K562 (cell line): ENCODE data around the gene OCEL1. TPM values are rescaled to one million over a fixed set of nuclear protein-coding genes. Genes with fewer than 3 reads are reported as not detected.

Experiments used
- BDP1 ChIP-seq: IDR thresholded peaks from 3 replicates; pipeline ENCODE4 v1.6.1; 2011; ENCODE audit not compliant: insufficient read length, insufficient read depth
- FIP1L1 ChIP-seq: fragments of 200-400 bp; formaldehyde crosslinking; IDR thresholded peaks from 2 replicates; pipeline ENCODE4 v1.6.1; 2018; ENCODE audit warnings: mild to moderate bottlenecking, low read depth, low read length; ENCODE audit not compliant: poor library complexity, severe bottlenecking
- MCM2 ChIP-seq: fragments of 450-650 bp; IDR thresholded peaks from 2 replicates; pipeline ENCODE4 v1.6.1; 2017; ENCODE audit warnings: low read depth, mild to moderate bottlenecking
- NCOA1 ChIP-seq: fragments of 450-650 bp; IDR thresholded peaks from 2 replicates; pipeline ENCODE4 v1.6.1; 2016; ENCODE audit warnings: low read depth
- OTX1 ChIP-seq: fragments of 450-650 bp; formaldehyde crosslinking; IDR thresholded peaks from 2 replicates; pipeline ENCODE4 v1.4.0; 2022; ENCODE audit warnings: mild to moderate bottlenecking
- PRMT5 ChIP-seq: sonication (generic); formaldehyde crosslinking; IDR thresholded peaks from 2 replicates; pipeline ENCODE4 v1.5.0; 2020; ENCODE audit warnings: missing genetic modification reagents
- PYGO2 ChIP-seq: fragments of 450-650 bp; IDR thresholded peaks from 2 replicates; pipeline ENCODE4 v1.6.1; 2016; ENCODE audit warnings: mild to moderate bottlenecking, missing genetic modification characterization, moderate library complexity, missing compliant biosample characterization
- RBM22 ChIP-seq: fragments of 200-400 bp; formaldehyde crosslinking; IDR thresholded peaks from 2 replicates; pipeline ENCODE4 v1.6.1; 2018; ENCODE audit warnings: low read length, low read depth; ENCODE audit not compliant: poor library complexity, severe bottlenecking
- SMAD3 ChIP-seq: fragments of 450-650 bp; formaldehyde crosslinking; conservative IDR thresholded peaks from 2 replicates; pipeline ENCODE4 v1.4.0; 2020; ENCODE audit warnings: mild to moderate bottlenecking
- ZNF133 ChIP-seq: fragments of 250-450 bp; sonication (Bioruptor Pico); IDR thresholded peaks from 2 replicates; pipeline ENCODE4 v1.4.0; 2020; ENCODE audit warnings: mild to moderate bottlenecking
- polyA plus RNA-seq, 8 experiments: library from polyadenylated mRNA; depleted of rRNA in 4 of 8; stranded (reverse) in 5 of 8; unstranded in 3 of 8; fragments of >200 nt; fragmentation: Nextera tagmentation in 2 of 8; fragmentation: Illumina TruSeq in 1 of 8; extraction: Ambion mirVana in 2 of 8; extraction: Trizol in 1 of 8; gene quantifications; 2 replicates each; pipeline versions ENCODE4 v1.2.1 to v1.2.3, GENCODE V29; 2011 to 2014; ENCODE audit warnings: inconsistent platforms in 1 of 8, missing spikeins in 1 of 8
- total RNA-seq, 7 experiments: library from RNA; depleted of rRNA in 6 of 7; stranded (reverse); fragments of >200 nt in 6 of 7; fragmentation: Illumina TruSeq in 2 of 7; extraction: Trizol in 2 of 7; gene quantifications; 2 replicates each; pipeline versions ENCODE4 v1.2.1 to v1.2.3, GENCODE V29; 2011 to 2021; ENCODE audit warnings: low replicate concordance in 1 of 7
- TF ChIP-seq, protein P1 (sequence below): fragments of 450-650 bp; IDR thresholded peaks from 2 replicates; pipeline ENCODE4 v1.6.1; 2016
- TF ChIP-seq, protein P2 (sequence below): sonication (generic); formaldehyde crosslinking; IDR thresholded peaks from 2 replicates; pipeline ENCODE4 v1.8.0; 2022; ENCODE audit warnings: missing genetic modification reagents, mild to moderate bottlenecking, borderline replicate concordance
- TF ChIP-seq, protein P3 (sequence below): sonication (generic); formaldehyde crosslinking; IDR thresholded peaks from 2 replicates; pipeline ENCODE4 v1.8.0; 2022; ENCODE audit warnings: mild to moderate bottlenecking, missing genetic modification reagents
- TF ChIP-seq, protein P4 (sequence below): fragments of 450-650 bp; IDR thresholded peaks from 2 replicates; pipeline ENCODE4 v1.7.0; 2016; ENCODE audit warnings: borderline replicate concordance
- TF ChIP-seq, protein P5 (sequence below), 2 experiments: IDR thresholded peaks; 2 replicates each; pipeline ENCODE4 v1.6.1; 2012; ENCODE audit warnings: improper control_type of control experiment in 2 of 2, low read depth in 2 of 2, low read length in 2 of 2, borderline replicate concordance in 1 of 2

The OCEL1 gene
- total and polyA plus RNA-seq, 9 of the 15 experiments (the other 6 are each of a cell fraction or from before 2014, with no cell fraction given), result 8.0 to 38.0 (median 12.4) TPM

DNA sequence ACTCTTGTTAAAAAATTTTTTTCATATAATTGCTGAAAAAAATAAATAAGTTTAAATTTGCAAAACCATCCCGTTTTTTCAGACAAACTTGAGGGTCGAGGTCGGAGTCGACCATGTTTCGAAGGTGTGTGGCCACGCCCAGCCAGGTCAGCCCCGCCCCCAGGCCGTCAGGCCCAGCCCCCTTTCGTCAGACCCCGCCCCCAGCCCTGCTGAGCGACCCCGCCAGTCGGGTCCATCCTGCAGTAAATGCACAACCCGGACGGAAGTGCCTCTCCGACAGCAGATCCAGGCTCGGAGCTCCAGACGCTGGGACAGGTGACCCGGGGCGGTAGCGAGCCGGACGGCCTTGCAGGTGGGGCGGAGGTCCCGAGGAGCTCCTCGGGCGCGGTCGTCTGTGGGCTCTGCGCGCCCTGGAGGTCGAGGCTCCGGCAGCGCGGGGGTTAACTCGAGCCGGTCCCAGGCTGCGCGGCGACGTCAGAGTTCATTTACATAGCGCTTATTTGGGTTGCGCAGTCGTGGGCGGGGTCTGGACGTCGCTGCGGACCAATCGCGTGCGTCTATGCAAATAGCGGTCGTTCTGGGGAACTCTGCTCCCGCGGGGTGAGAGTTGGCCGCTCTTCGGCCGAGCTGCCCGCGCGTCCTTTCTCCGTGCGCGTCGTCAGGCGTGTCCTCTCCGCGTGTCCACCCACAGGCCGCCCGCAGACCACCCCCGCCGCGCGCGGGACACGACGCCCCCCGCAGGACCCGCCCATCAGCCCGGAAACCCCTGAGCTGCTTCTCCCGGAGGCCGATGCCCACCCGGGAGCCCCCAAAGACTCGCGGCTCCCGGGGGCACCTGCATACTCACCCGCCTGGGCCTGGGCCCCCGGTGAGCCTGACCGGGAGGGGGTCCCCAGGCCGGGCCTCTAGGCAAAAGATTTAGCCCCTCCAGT is at the start of gene OCEL1 (continued):
- TF ChIP-seq, protein P1, sequence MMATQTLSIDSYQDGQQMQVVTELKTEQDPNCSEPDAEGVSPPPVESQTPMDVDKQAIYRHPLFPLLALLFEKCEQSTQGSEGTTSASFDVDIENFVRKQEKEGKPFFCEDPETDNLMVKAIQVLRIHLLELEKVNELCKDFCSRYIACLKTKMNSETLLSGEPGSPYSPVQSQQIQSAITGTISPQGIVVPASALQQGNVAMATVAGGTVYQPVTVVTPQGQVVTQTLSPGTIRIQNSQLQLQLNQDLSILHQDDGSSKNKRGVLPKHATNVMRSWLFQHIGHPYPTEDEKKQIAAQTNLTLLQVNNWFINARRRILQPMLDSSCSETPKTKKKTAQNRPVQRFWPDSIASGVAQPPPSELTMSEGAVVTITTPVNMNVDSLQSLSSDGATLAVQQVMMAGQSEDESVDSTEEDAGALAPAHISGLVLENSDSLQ, result peak; percentile 40
- TF ChIP-seq, protein P2, sequence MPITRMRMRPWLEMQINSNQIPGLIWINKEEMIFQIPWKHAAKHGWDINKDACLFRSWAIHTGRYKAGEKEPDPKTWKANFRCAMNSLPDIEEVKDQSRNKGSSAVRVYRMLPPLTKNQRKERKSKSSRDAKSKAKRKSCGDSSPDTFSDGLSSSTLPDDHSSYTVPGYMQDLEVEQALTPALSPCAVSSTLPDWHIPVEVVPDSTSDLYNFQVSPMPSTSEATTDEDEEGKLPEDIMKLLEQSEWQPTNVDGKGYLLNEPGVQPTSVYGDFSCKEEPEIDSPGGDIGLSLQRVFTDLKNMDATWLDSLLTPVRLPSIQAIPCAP, result no peak
- TF ChIP-seq RBM22, result peak; percentile 60
- TF ChIP-seq, protein P3, sequence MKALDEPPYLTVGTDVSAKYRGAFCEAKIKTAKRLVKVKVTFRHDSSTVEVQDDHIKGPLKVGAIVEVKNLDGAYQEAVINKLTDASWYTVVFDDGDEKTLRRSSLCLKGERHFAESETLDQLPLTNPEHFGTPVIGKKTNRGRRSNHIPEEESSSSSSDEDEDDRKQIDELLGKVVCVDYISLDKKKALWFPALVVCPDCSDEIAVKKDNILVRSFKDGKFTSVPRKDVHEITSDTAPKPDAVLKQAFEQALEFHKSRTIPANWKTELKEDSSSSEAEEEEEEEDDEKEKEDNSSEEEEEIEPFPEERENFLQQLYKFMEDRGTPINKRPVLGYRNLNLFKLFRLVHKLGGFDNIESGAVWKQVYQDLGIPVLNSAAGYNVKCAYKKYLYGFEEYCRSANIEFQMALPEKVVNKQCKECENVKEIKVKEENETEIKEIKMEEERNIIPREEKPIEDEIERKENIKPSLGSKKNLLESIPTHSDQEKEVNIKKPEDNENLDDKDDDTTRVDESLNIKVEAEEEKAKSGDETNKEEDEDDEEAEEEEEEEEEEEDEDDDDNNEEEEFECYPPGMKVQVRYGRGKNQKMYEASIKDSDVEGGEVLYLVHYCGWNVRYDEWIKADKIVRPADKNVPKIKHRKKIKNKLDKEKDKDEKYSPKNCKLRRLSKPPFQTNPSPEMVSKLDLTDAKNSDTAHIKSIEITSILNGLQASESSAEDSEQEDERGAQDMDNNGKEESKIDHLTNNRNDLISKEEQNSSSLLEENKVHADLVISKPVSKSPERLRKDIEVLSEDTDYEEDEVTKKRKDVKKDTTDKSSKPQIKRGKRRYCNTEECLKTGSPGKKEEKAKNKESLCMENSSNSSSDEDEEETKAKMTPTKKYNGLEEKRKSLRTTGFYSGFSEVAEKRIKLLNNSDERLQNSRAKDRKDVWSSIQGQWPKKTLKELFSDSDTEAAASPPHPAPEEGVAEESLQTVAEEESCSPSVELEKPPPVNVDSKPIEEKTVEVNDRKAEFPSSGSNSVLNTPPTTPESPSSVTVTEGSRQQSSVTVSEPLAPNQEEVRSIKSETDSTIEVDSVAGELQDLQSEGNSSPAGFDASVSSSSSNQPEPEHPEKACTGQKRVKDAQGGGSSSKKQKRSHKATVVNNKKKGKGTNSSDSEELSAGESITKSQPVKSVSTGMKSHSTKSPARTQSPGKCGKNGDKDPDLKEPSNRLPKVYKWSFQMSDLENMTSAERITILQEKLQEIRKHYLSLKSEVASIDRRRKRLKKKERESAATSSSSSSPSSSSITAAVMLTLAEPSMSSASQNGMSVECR (CRISPR knock-in tag), result peak; percentile 63; the same call in 1 of the 2 replicates
- TF ChIP-seq BDP1, result no peak
- TF ChIP-seq MCM2, result no peak
- TF ChIP-seq OTX1 (CRISPR knock-in tag), result 0 out of 2 replicates have a peak, but pooled peaks have one; percentile 51
- TF ChIP-seq NCOA1, result no peak
- peak; percentile 61 for TF ChIP-seq FIP1L1
- TF ChIP-seq ZNF133 (CRISPR knock-in tag), result no peak
- TF ChIP-seq PRMT5, result no peak
- no peak for TF ChIP-seq SMAD3 (CRISPR knock-in tag)
- TF ChIP-seq, protein P4, sequence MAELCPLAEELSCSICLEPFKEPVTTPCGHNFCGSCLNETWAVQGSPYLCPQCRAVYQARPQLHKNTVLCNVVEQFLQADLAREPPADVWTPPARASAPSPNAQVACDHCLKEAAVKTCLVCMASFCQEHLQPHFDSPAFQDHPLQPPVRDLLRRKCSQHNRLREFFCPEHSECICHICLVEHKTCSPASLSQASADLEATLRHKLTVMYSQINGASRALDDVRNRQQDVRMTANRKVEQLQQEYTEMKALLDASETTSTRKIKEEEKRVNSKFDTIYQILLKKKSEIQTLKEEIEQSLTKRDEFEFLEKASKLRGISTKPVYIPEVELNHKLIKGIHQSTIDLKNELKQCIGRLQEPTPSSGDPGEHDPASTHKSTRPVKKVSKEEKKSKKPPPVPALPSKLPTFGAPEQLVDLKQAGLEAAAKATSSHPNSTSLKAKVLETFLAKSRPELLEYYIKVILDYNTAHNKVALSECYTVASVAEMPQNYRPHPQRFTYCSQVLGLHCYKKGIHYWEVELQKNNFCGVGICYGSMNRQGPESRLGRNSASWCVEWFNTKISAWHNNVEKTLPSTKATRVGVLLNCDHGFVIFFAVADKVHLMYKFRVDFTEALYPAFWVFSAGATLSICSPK, result no peak
- TF ChIP-seq PYGO2, result no peak
- TF ChIP-seq, protein P5, sequence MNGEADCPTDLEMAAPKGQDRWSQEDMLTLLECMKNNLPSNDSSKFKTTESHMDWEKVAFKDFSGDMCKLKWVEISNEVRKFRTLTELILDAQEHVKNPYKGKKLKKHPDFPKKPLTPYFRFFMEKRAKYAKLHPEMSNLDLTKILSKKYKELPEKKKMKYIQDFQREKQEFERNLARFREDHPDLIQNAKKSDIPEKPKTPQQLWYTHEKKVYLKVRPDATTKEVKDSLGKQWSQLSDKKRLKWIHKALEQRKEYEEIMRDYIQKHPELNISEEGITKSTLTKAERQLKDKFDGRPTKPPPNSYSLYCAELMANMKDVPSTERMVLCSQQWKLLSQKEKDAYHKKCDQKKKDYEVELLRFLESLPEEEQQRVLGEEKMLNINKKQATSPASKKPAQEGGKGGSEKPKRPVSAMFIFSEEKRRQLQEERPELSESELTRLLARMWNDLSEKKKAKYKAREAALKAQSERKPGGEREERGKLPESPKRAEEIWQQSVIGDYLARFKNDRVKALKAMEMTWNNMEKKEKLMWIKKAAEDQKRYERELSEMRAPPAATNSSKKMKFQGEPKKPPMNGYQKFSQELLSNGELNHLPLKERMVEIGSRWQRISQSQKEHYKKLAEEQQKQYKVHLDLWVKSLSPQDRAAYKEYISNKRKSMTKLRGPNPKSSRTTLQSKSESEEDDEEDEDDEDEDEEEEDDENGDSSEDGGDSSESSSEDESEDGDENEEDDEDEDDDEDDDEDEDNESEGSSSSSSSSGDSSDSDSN (IDR thresholded peaks at IDR 0.05; ENCODE audit: borderline replicate concordance in 1 of 2, low read depth in 2 of 2, low read length in 2 of 2), result peak; percentile 27 to 77; a peak in 2 of 4 replicates
